Common myeloid progenitor, CD34-positive (primary cell): Measurements from ENCODE around the gene ZNF311.
"Not testable (repeated sequence)": the region's sequence is repeated elsewhere in the genome, so short reads cannot be mapped to it uniquely, and the experiment has no call there.

Source experiments
- CTCF ChIA-PET: fragments of 350-600 bp; sonication (Branson Sonifier 250); formaldehyde crosslinking; loops from one replicate; lab custom pipeline; 2021; ENCODE audit warnings: antibody characterized with exemption; lab: Charles Lee
- POLR2A ChIA-PET: fragments of 350-600 bp; sonication (Branson Sonifier 250); formaldehyde crosslinking; loops from one replicate; lab custom pipeline; 2021; ENCODE audit warnings: antibody characterized with exemption; lab: Charles Lee
- DNase-seq, 3 donors: peaks; one replicate each; pipeline versions ENCODE4 v3.0.0 to v3.0.0-alpha.2; 2013
- H3K27ac ChIP-seq, 2 experiments: 1 replicate in 1 of 2; 2 replicates in 1 of 2; pipeline ENCODE4 v1.7.0; 2013; ENCODE audit warnings: inconsistent platforms in 2 of 2, low read length in 2 of 2, mild to moderate bottlenecking in 2 of 2, low read depth in 1 of 2, moderate library complexity in 1 of 2; ENCODE audit not compliant: severe bottlenecking in 2 of 2, insufficient read depth in 1 of 2, poor library complexity in 1 of 2
- H3K27me3 ChIP-seq, 5 experiments: replicated peaks in 2 of 5; 1 replicate in 3 of 5; 2 replicates in 2 of 5; pipeline versions ENCODE4 v1.6.1 to v1.7.0; 2013; ENCODE audit warnings: low read length in 4 of 5, mild to moderate bottlenecking in 2 of 5, moderate library complexity in 2 of 5, inconsistent platforms in 1 of 5; ENCODE audit not compliant: insufficient read depth in 5 of 5, control insufficient read depth in 4 of 5
- H3K36me3 ChIP-seq, 4 experiments: 1 replicate in 2 of 4; 2 replicates in 2 of 4; pipeline versions ENCODE4 v1.6.1 to v1.7.0; 2013; ENCODE audit warnings: low read length in 3 of 4, control low read depth in 1 of 4, mild to moderate bottlenecking in 1 of 4; ENCODE audit not compliant: control insufficient read depth in 4 of 4, insufficient read depth in 4 of 4
- H3K4me1 ChIP-seq, 4 experiments: 1 replicate in 3 of 4; 2 replicates in 1 of 4; pipeline versions ENCODE4 v1.6.1 to v1.7.1; 2013; ENCODE audit warnings: low read length in 3 of 4, mild to moderate bottlenecking in 3 of 4, control low read depth in 1 of 4, inconsistent platforms in 1 of 4, moderate library complexity in 1 of 4; ENCODE audit not compliant: control insufficient read depth in 4 of 4, insufficient read depth in 4 of 4; ENCODE audit errors: control extremely low read depth in 1 of 4
- H3K4me3 ChIP-seq, 7 experiments: 1 replicate in 4 of 7; 2 replicates in 3 of 7; pipeline versions ENCODE4 v1.5.1 to v1.7.0; 2013; ENCODE audit warnings: mild to moderate bottlenecking in 7 of 7, low read length in 6 of 7, moderate library complexity in 6 of 7, inconsistent platforms in 2 of 7, low read depth in 2 of 7, control low read depth in 1 of 7; ENCODE audit not compliant: insufficient read depth in 4 of 7, control insufficient read depth in 1 of 7; ENCODE audit errors: extremely low read depth in 1 of 7
- H3K9me3 ChIP-seq, 5 experiments: 1 replicate in 4 of 5; 2 replicates in 1 of 5; pipeline versions ENCODE4 v1.6.1 to v1.7.1; 2013; ENCODE audit warnings: low read length in 4 of 5, mild to moderate bottlenecking in 2 of 5, inconsistent platforms in 1 of 5, low read depth in 1 of 5, moderate library complexity in 1 of 5; ENCODE audit not compliant: control insufficient read depth in 4 of 5, insufficient read depth in 2 of 5; ENCODE audit errors: control extremely low read depth in 1 of 5
- WGBS: methylation state at CpG from one replicate; pipeline ENCODE4 v1.1.5; 2013; ENCODE audit not compliant: insufficient coverage; 5-methylcytosine and 5-hydroxymethylcytosine counted together

ZNF311 gene

DNA sequence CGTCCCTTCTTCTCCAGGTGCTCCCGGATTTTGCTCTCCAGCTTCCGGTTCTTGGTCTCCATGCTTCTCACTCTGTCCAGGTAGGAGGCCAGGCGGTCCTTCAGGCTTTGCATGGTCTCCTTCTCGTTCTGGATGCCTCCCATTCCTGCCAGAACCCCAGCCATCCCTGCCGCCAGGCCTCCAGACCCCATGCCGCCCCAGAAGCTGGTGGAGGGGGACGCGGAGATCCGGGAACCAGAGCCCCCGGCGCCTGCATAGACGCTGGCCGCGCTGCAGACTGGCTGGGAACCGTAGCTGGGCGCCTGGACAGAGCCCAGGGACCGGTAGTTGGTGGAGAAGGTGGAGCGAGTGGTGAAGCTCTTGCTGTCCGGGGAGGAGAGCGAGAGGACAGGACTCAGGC is 35.1 kb downstream of the ZNF311 start:
- peaks cover 0 to 15% (median 6%) of the 10 kb centered on the region in 5 experiments for H3K9me3 ChIP-seq
- WGBS, result 97% methylated on average over 19 of the region's 21 CpGs
- POLR2A ChIA-PET, H3K36me3 ChIP-seq, DNase-seq, H3K27me3 ChIP-seq, H3K27ac ChIP-seq, H3K4me3 ChIP-seq, CTCF ChIA-PET, H3K4me1 ChIP-seq: not testable (repeated sequence)

DNA sequence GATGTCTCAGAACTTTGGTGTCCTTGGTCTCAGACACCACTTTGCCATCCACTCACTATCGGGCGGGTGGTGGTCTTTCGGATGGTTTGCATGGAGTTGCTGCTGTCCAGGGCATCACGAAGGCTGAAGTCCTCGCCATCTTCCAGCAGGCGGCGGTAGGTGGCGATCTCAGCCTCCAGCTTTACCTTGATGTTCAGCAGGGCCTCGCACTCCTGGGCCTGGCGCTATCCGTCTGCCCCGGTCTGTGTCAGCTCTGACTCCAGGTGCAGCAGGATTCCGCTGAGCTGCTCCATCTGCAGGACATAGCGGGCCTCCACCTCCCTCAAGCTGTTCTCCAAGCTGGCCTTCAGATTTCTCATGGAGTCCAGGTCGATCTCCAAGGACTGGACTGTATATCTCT is 36.0 kb downstream of the ZNF311 start:
- Histone ChIP-seq H3K9me3 (peaks cover 0 to 15% (median 6%) of the 10 kb centered on the region in 5 experiments), H3K27me3 (peaks cover 0 to 3% (median 0%) of the 10 kb centered on the region in 5 experiments), H3K4me1 (no peaks in the 10 kb centered on the region), H3K36me3 (no peaks in the 10 kb centered on the region), H3K27ac (no peak overlapping the region), H3K4me3 (no peak overlapping the region)
- CTCF ChIA-PET, result interaction anchor here (0.8 to 1.5 kb wide), 2 partner anchors 12 to 47 kb away, joined by 3 to 4 read pairs; no protein-coding TSS in a partner anchor
- WGBS, result 97% methylated on average over 15 of the region's 15 CpGs
- POLR2A ChIA-PET, result no interaction called here
- DNase-seq, result no peak

DNA sequence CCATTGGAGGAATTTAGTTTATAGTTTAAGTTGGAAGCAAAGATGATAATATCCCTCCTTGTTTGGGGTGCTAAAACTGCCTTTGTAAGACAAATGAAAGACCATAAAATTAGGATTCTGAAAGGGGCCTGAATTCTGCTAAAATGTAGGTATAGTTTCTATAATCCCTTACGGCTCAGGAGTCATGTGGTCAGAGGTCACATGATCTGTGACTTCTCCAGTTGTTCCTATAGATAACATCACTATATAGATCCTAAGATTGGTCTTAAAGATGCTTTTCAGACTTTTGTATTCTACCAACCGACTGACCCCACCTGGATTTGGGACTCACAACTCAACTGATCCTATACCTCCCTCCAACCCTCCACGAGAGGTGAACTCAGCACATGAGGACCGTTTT is 36.6 kb downstream of the ZNF311 start:
- H3K27ac ChIP-seq, result no peak overlapping the region
- H3K9me3 ChIP-seq, result peaks cover 0 to 15% (median 6%) of the 10 kb centered on the region in 5 experiments
- no peaks in the 10 kb centered on the region for H3K4me1 ChIP-seq
- ChIA-PET CTCF (interaction anchor here (1.5 kb wide), 1 partner anchor 48 kb away, joined by 4 read pairs; no protein-coding TSS in a partner anchor), POLR2A (no interaction called here)
- H3K36me3 ChIP-seq, result no peaks in the 10 kb centered on the region
- 100% methylated on average over 2 of the region's 4 CpGs for WGBS
- H3K4me3 ChIP-seq, result no peak overlapping the region
- DNase-seq, result no peak
- peaks cover 0 to 3% (median 0%) of the 10 kb centered on the region in 5 experiments for H3K27me3 ChIP-seq

- Histone ChIP-seq H3K4me3 (no peak overlapping the region), H3K27me3 (peaks cover 0 to 5% (median 0%) of the 10 kb centered on the region in 5 experiments), H3K9me3 (peaks cover 0 to 15% (median 6%) of the 10 kb centered on the region in 5 experiments), H3K27ac (no peak overlapping the region), H3K4me1 (no peaks in the 10 kb centered on the region), H3K36me3 (no peaks in the 10 kb centered on the region)
- ChIA-PET POLR2A (no interaction called here), CTCF (no interaction called here)
- DNase-seq, result no peak
- 100% methylated on average over 1 of the region's 2 CpGs for WGBS
Observed at GRCh38 chr6:28965706-28966105, 39.4 kb downstream of the ZNF311 start.

DNA sequence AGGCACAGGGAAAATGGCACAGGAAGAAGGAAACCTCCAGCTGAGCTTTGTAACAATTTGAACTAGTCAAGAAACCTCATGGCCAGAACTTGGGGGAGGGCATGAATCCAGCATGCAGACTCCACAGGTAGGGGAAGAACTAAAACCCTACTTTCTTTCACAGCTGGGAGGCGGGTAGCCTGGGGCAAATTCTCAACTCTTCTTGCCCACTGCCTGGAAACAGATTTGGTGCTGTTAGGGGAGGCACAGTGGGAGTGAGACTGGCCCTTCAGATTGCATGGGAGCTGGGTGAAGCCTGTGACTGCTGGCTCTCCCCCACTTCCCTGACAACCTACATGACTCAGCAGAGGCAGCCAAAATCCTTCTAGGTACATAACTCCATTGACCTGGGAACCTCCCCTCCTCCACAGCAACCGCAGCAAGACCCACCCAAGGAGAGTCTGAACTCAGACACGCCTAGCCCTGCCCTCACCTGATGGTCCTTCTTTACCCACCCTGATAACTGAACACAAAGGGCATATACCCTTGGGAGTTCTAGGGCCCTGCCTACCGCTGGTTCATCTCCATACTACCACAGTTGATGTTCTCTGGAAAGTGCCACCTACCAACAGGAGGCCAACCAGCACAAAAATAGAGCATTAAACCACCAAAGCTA is 44.1 kb downstream of the ZNF311 start:
- CTCF ChIA-PET, result interaction anchor here (1.6 kb wide), 1 partner anchor 15 kb away, joined by 7 read pairs; no protein-coding TSS in a partner anchor
- no peak for DNase-seq
- no peak overlapping the region for H3K4me3 ChIP-seq
- H3K27me3 ChIP-seq, result peaks cover 0 to 27% (median 8%) of the 10 kb centered on the region in 5 experiments
- no peaks in the 10 kb centered on the region for H3K36me3 ChIP-seq
- no peaks in the 10 kb centered on the region for H3K9me3 ChIP-seq
- 96% methylated on average over 4 of the region's 4 CpGs for WGBS
- H3K4me1 ChIP-seq, result no peaks in the 10 kb centered on the region
- peak overlapping the region in 1 of 2 experiments; percentile 66 for H3K27ac ChIP-seq
- POLR2A ChIA-PET, result no interaction called here

DNA sequence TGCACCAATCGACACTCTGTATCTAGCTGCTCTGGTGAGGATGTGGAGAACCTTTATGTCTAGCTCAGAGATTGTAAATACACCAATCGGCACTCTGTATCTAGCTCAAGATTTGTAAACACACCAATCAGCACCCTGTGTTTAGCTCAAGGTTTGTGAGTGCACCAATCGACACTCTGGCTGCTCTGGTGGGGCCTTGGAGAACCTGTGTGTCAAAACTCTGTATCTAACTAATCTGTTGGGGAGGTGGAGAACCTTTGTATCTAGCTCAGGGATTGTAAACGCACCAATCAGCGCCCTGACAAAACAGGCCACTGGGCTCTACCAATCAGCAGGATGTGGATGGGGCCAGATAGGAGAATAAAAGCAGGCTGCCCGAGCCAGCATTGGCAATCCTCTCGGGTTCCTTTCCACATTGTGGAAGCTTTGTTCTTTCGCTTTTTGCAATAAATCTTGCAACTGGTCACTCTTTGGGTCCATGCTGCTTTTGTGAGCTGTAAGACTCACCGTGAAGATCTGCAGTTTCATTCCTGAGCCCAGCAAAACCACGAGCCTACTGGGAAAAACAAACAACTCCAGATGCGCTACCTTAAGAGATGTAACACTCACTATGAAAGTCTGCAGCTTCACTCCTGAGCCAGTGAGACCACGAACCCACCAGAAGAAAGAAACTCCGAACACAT is 46.4 kb downstream of the ZNF311 start:
- CTCF ChIA-PET, H3K4me3 ChIP-seq, H3K27ac ChIP-seq, DNase-seq, H3K9me3 ChIP-seq, H3K36me3 ChIP-seq, H3K4me1 ChIP-seq: not testable (repeated sequence)
- peaks cover 2 to 48% (median 21%) of the 10 kb centered on the region in 5 experiments for H3K27me3 ChIP-seq
- POLR2A ChIA-PET, result interaction anchor here (0.6 kb wide), 1 partner anchor 21 kb away, joined by 3 read pairs; no protein-coding TSS in a partner anchor
- 90% methylated on average over 7 of the region's 13 CpGs for WGBS

DNA sequence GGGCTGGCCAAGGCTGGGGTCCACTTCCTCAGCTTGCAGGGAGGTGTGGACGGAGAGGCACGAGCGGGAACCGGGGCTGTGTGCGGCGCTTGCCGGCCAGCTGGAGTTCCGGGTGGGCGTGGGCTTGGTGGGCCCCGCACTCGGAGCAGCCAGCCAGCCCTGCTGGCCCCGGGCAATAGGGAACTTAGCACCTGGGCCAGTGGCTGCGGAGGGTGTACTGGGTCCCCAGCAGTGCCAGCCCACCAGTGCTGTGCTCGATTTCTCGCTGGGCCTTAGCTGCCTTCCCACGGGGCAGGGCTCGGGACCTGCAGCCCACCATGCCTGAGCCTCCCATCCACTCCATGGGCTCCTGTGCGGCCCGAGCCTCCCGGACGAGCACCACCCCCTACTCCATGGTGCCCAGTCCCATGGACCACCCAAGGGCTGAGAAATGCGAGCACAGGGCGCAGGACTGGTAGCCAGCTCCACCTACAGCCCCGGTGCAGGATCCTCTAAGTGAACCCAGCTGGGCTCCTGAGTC is 47.3 kb downstream of the ZNF311 start:
- CTCF ChIA-PET, H3K27ac ChIP-seq, H3K4me3 ChIP-seq, H3K36me3 ChIP-seq, H3K9me3 ChIP-seq, POLR2A ChIA-PET, DNase-seq: not testable (repeated sequence)
- H3K27me3 ChIP-seq, result peaks cover 6 to 57% (median 25%) of the 10 kb centered on the region in 5 experiments
- WGBS, result 97% methylated on average over 15 of the region's 24 CpGs
- H3K4me1 ChIP-seq, result peaks cover 0 to 11% (median 6%) of the 10 kb centered on the region in 4 experiments
